ENCODE results near the gene CHD5.

Gene CHD5

DNA sequence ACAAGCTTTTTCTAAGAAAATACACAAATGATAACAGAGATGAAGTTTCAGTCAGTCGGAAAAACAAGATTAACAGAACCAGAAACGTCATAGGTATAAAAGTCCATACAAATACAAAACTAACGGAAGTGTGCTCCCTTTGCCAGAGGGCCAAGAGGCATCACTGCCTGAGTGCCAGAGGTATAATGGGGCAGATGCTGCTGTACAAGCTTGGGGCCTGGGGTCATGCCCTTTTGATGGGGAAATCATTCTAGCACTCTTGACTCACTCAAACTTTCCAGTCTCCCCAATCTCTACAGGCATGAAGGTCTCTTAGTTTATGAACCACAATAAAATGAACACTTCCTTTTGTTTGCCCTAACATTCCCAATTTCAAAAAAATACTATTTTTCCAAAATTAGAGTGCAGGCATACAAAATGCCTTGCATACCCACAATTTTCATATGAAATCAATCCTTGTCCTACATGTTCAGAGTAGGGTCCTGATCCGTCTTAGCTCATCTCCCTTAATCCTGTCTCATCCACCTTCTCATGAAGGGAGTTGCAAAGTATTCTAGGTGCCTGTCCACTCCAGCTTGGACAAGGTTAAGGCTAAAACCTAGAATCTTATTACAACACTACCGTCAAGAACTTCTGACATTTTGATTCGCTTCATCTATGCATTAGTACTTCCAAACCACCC, 17.8 kb upstream of the CHD5 start:
- peaks cover 16% of the 10 kb centered on the region for H3K4me1 ChIP-seq (ENCODE audit: control insufficient read depth, insufficient read depth, low read length)
- no peak overlapping the region for H3K27ac ChIP-seq (ENCODE audit: low read depth, low read length)
- H3K36me3 ChIP-seq (ENCODE audit: control insufficient read depth, insufficient read depth, low read length), result peaks cover 14% of the 10 kb centered on the region
- no peak overlapping the region for H3K9ac ChIP-seq (ENCODE audit: low read length)
- no peaks in the 10 kb centered on the region for H3K27me3 ChIP-seq (ENCODE audit: control insufficient read depth, insufficient read depth, low read length)
- peak overlapping the region; percentile 69 for H3K4me3 ChIP-seq (ENCODE audit: low read length)

DNA sequence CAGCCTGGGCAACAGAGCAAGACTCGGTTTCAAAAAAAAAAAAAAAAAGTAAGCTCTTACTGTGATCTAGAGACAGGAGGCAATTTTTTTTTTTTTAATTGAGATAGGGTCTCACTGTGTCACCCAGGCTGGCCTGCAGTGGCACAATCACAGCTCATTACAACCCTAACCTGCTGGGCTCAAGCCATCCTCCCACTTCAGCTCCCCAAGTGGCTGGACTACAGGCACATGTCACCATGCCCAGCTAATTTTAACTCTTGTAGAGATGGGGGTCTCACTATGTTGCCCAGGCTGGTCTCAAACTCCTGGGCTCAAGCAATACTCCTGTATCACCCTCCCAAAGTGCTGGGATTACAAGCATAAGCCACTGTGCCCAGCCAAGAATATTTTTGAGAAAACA, 11.8 kb upstream of the CHD5 start:
- no peak overlapping the region for H3K9ac ChIP-seq (ENCODE audit: low read length)
- no peaks in the 10 kb centered on the region for H3K4me1 ChIP-seq (ENCODE audit: control insufficient read depth, insufficient read depth, low read length)
- no peaks in the 10 kb centered on the region for H3K27me3 ChIP-seq (ENCODE audit: control insufficient read depth, insufficient read depth, low read length)
- H3K4me3 ChIP-seq (ENCODE audit: low read length), result no peak overlapping the region
- H3K27ac ChIP-seq (ENCODE audit: low read depth, low read length), result no peak overlapping the region
- H3K36me3 ChIP-seq (ENCODE audit: control insufficient read depth, insufficient read depth, low read length), result peaks cover 20% of the 10 kb centered on the region

DNA sequence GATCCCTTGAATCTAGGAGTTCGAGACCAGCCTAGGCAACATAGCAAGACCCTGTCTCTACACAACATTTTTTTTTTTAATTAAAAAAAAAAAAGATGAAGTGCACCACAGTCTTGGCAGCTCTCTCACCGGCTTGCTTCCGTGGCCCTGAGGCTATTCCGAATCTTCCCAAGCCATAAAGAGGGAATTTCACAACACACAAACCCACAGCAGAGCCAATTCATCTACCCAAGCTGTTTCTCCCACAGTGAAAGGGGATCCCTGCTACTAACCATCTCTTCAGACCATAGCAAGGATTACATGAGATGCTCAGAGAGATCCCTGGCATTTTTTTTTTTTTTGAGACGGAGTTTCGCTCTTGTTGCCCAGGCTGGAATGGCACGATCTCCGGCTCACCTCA, 8.3 kb upstream of the CHD5 start:
- Histone ChIP-seq H3K27ac (ENCODE audit: low read depth, low read length) (no peak overlapping the region), H3K4me3 (ENCODE audit: low read length) (no peak overlapping the region), H3K4me1 (ENCODE audit: control insufficient read depth, insufficient read depth, low read length) (no peaks in the 10 kb centered on the region), H3K36me3 (ENCODE audit: control insufficient read depth, insufficient read depth, low read length) (peaks cover 10% of the 10 kb centered on the region), H3K9ac (ENCODE audit: low read length) (no peak overlapping the region), H3K27me3 (ENCODE audit: control insufficient read depth, insufficient read depth, low read length) (no peaks in the 10 kb centered on the region)

DNA sequence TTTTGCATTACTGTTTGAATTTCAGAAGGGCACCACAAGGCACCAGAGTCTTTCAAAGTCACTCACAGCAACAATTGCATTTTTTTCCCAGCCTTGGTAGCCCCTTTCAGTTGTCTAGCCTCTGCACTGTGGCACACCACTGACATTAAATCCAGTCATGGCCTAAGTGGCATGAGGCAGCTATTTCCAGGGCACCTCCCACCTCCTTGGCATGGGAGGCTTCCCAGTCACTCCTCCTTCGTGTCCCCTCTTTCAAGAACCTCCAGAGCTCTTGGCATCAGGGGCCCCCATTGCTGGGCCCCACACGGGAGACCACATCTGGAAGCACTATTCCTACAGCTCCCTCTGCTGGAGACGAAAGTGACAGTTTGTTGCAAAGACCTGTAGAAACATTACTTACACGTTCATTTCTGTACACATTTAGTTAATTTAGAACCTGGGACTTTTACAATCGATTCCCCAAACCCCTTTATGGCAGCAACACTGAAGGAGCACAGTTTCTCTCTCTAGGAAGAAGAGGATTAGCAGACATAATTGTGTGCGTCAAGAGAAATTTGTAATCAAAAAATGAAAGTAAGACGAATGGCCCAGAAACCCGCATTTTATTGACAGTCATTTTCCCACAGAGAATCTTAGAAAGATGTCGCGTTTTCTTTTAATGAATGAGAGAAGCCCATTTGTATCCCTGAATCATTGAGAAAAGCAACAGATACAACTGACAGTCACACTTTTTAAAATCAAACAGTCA, 5.7 kb upstream of the CHD5 start:
- H3K27ac ChIP-seq (ENCODE audit: low read depth, low read length), result no peak overlapping the region
- H3K9ac ChIP-seq (ENCODE audit: low read length), result no peak overlapping the region

DNA sequence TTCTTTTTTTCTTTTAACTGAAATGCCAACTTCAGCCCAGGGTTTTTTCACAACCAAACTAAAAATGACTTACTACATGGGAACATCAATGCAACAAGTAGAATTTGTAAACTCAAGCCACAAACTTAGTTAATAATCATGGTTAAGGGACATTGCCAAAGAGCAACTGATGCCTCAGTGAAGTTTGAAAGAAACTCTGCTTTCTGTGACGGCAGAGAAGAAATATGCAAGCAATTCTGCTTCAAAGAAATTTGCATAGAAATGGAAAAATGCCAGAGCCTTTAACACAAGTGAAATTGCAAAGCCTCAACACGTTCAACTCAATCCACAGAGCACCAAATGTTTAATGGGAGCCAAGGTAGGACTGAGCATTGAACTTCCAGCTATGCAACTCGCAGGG, 5.0 kb upstream of the CHD5 start:
- no peak overlapping the region for H3K9ac ChIP-seq (ENCODE audit: low read length)
- no peak overlapping the region for H3K27ac ChIP-seq (ENCODE audit: low read depth, low read length)
- no peaks in the 10 kb centered on the region for H3K4me1 ChIP-seq (ENCODE audit: control insufficient read depth, insufficient read depth, low read length)
- H3K4me3 ChIP-seq (ENCODE audit: low read length), result no peak overlapping the region
- H3K27me3 ChIP-seq (ENCODE audit: control insufficient read depth, insufficient read depth, low read length), result peaks cover 13% of the 10 kb centered on the region
- H3K36me3 ChIP-seq (ENCODE audit: control insufficient read depth, insufficient read depth, low read length), result peaks cover 6% of the 10 kb centered on the region

More for the DNA sequence above, 5.7 kb upstream of the CHD5 start:
- H3K27me3 ChIP-seq (ENCODE audit: control insufficient read depth, insufficient read depth, low read length), result peaks cover 7% of the 10 kb centered on the region
- peaks cover 6% of the 10 kb centered on the region for H3K36me3 ChIP-seq (ENCODE audit: control insufficient read depth, insufficient read depth, low read length)
- no peaks in the 10 kb centered on the region for H3K4me1 ChIP-seq (ENCODE audit: control insufficient read depth, insufficient read depth, low read length)
- H3K4me3 ChIP-seq (ENCODE audit: low read length), result no peak overlapping the region

DNA sequence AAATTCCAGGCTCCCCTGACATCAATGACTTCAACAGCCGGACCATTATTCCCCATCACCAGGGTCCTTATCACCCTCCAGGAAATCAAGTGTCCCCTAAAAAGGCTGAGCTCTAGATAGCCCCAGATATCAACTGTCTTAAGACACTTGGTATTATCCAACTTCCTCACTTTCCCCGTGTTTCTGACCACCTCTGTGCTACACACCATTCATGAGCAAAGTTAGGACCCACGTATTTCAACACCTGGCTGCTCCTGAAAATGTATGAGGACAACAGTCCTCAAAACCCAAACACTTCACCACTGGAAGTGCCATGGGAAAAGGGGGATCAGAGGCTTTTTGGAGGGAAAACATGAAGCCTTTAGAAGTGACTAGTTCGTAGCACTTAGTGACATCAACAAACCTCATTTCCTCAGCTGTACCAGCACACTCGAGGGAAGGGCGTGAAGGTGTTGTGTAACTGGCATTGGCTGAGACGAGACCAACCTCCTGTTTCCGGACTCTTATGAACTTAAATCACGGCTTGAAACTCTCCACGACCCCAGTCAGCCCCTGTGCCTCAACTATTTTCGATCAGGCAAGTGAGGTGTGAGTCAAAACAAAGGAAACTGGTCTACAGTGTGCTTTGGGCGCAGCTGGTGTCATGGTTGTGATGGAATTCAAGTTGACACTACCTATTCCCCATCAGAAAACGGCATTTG, 4.1 kb upstream of the CHD5 start:
- no peaks in the 10 kb centered on the region for H3K4me1 ChIP-seq (ENCODE audit: control insufficient read depth, insufficient read depth, low read length)
- H3K27ac ChIP-seq (ENCODE audit: low read depth, low read length), result no peak overlapping the region

DNA sequence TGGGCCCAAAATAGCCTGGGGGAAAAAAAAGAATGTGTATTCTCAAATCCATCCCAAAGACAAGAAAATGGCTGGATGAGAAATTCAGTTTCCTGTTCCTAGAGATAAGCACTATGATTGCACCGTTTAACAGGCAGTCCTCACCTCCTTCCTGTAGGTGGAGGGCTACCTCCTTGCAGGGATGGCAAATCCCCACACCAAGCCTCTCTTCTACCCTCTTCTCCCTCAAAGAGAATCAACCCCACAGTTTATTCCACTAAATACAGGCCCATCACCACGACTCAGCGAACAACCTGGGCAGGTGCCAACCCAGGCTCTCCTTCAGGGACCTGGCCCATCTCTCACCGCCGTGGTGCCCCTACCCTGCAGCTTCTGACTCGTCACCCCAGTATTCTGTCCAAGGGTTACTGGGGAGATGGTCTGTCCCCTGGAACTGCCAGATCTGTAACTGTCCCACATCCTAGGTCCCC, 3.4 kb upstream of the CHD5 start:
- no peak overlapping the region for H3K9ac ChIP-seq (ENCODE audit: low read length)
- H3K4me1 ChIP-seq (ENCODE audit: control insufficient read depth, insufficient read depth, low read length), result peaks cover 3% of the 10 kb centered on the region
- no peak overlapping the region for H3K27ac ChIP-seq (ENCODE audit: low read depth, low read length)
- no peak overlapping the region for H3K4me3 ChIP-seq (ENCODE audit: low read length)
- H3K36me3 ChIP-seq (ENCODE audit: control insufficient read depth, insufficient read depth, low read length), result peaks cover 3% of the 10 kb centered on the region
- H3K27me3 ChIP-seq (ENCODE audit: control insufficient read depth, insufficient read depth, low read length), result peaks cover 21% of the 10 kb centered on the region

More for the DNA sequence above, 4.1 kb upstream of the CHD5 start:
- no peak overlapping the region for H3K9ac ChIP-seq (ENCODE audit: low read length)
- H3K36me3 ChIP-seq (ENCODE audit: control insufficient read depth, insufficient read depth, low read length), result peaks cover 3% of the 10 kb centered on the region
- peaks cover 14% of the 10 kb centered on the region for H3K27me3 ChIP-seq (ENCODE audit: control insufficient read depth, insufficient read depth, low read length)
- H3K4me3 ChIP-seq (ENCODE audit: low read length), result no peak overlapping the region

DNA sequence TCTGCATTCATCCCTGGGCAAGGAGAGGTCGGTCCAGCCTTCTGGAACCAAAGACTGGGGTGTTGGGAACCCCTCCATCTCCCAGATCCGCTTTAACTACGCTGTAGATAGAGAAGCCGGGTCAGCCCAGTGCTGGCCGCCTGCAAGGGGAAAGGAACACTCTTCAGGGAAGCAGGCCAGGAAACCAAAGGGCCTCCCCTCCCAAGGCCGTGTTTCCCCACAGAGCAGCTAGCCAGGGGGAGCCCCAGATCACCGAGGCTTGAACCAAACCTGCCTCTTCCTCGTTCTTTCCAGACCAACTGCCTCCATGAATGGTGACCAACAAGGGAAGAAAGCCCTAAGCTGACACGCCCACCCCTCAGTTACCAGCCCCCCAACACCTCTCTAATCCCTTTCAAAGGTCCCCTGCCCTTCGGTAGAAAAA, 1.2 kb upstream of the CHD5 start:
- Histone ChIP-seq H3K27ac (ENCODE audit: low read depth, low read length) (no peak overlapping the region), H3K9ac (ENCODE audit: low read length) (no peak overlapping the region), H3K36me3 (ENCODE audit: control insufficient read depth, insufficient read depth, low read length) (peaks cover 3% of the 10 kb centered on the region), H3K4me3 (ENCODE audit: low read length) (no peak overlapping the region), H3K4me1 (ENCODE audit: control insufficient read depth, insufficient read depth, low read length) (peaks cover 3% of the 10 kb centered on the region), H3K27me3 (ENCODE audit: control insufficient read depth, insufficient read depth, low read length) (peaks cover 36% of the 10 kb centered on the region)

DNA sequence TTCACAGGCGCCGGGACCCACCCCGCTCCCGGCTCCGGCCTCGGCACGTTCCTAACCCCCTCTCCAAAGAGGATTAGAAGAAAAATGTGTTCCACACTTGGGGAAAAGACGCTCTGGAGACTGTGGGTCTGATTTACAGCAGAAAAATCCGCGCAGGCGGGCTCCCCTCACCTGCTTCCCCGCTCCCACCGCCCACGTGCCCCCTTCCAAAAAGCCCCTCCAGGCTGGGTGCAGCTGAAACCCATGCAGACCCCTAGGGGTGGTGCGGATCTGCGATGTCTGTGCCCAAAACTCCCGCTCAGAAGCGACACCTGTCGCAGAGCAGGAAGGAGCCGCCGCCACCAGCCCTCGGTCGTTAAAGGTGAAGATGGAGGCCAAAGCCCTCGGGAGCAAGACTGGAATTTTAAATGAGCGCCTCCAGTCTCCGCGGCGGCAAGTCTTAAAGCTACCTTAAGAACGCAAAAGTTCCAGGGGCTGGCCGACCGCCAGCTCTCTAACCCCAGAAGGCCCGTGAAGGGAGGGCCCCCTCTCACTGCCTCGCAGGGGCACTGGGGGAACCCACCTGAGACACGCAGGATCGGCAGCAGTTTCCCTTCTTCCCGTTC, 688 bp upstream of the CHD5 start:
- H3K4me3 ChIP-seq (ENCODE audit: low read length), result peak overlapping the region; percentile 15
- H3K9ac ChIP-seq (ENCODE audit: low read length), result no peak overlapping the region
- H3K4me1 ChIP-seq (ENCODE audit: control insufficient read depth, insufficient read depth, low read length), result peaks cover 3% of the 10 kb centered on the region
- peaks cover 3% of the 10 kb centered on the region for H3K36me3 ChIP-seq (ENCODE audit: control insufficient read depth, insufficient read depth, low read length)
- H3K27me3 ChIP-seq (ENCODE audit: control insufficient read depth, insufficient read depth, low read length), result peaks cover 36% of the 10 kb centered on the region
- no peak overlapping the region for H3K27ac ChIP-seq (ENCODE audit: low read depth, low read length)

DNA sequence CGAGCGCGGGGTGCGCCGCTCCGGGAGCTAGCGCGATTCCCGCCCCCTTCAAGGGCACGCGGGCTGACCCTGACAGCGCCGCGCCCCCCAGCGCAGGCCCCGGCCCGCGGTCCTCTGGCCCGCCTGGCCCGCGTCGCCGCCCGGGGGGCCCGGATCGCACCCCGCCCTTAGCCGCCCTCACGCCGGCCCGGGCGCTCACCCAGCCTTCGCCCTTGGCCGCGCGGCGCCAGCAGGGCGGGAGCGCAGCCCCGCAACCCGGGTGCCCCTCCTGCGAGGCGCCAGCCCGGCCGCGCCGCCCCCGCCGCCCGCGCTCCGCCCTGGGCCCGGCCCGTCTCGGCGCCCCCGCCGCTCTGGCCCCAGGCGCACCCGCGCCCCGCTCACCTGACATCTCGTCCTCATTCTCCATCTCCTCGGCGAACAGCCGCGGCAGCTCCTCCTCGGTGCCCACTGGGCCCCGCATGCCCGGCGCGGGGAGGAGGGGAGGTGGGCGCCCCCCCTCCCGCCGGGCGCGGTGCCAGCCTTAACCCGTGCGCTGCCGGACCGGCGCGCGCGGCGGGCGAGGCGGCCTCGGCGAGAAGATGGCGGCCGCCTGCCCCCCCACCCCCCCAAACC, 451 bp downstream of the CHD5 start:
- peaks cover 3% of the 10 kb centered on the region for H3K4me1 ChIP-seq (ENCODE audit: control insufficient read depth, insufficient read depth, low read length)
- no peak overlapping the region for H3K4me3 ChIP-seq (ENCODE audit: low read length)
- peaks cover 36% of the 10 kb centered on the region for H3K27me3 ChIP-seq (ENCODE audit: control insufficient read depth, insufficient read depth, low read length)
- no peaks in the 10 kb centered on the region for H3K36me3 ChIP-seq (ENCODE audit: control insufficient read depth, insufficient read depth, low read length)
- no peak overlapping the region for H3K9ac ChIP-seq (ENCODE audit: low read length)
- no peak overlapping the region for H3K27ac ChIP-seq (ENCODE audit: low read depth, low read length)

DNA sequence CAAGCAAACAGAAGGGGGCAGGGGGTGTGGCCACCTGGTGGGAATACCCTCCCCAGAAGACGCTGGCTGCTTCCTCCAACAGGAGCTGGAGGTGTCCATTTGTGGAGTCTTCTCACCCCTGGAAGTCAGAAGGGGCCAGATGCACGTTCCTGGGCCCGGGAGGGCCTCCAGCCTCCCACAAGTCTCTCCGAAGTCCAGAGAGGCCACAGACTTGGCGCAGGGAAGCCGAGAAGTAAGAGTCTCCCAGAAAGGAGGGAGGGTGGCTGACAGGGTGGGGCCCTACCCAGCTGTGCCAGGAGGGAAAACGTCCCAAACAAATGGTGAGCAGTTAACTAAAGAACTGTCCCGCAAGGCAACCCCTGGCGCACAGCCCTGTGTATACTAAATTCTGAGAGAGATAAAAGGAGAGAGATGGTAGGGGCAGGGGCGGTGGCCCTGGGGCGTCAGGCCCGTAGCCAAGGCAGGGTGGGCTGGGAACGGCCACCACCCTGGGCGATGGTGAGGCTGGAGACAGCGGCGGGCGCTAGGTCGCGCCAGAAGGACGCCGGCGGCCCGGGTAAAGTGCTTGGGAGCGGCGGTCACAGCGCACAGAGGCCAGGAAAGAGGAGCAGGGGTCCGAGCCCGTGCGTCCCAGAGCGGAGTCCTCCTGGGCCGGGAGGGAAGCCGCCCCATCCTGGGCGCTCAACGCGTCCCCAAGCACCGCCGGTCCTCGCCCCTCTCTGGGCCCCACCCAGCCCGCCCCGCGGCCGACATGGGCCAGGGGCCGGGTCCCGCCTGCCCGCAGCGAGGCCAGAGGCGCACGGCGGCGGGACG, 1.2 kb downstream of the CHD5 start:
- H3K4me3 ChIP-seq (ENCODE audit: low read length), result no peak overlapping the region
- H3K36me3 ChIP-seq (ENCODE audit: control insufficient read depth, insufficient read depth, low read length), result no peaks in the 10 kb centered on the region
- H3K27me3 ChIP-seq (ENCODE audit: control insufficient read depth, insufficient read depth, low read length), result peaks cover 36% of the 10 kb centered on the region
- H3K4me1 ChIP-seq (ENCODE audit: control insufficient read depth, insufficient read depth, low read length), result peaks cover 3% of the 10 kb centered on the region
- H3K27ac ChIP-seq (ENCODE audit: low read depth, low read length), result no peak overlapping the region
- H3K9ac ChIP-seq (ENCODE audit: low read length), result no peak overlapping the region

Measured in rectal smooth muscle tissue (tissue), 1 donor.